Coronary artery (tissue), 2 donors: ENCODE measurements around the gene VWA3B.

Source experiments
- DNase-seq: peaks from one replicate; pipeline ENCODE4 v3.0.0-alpha.2; 2017; ENCODE audit warnings: low spot score
- H3K27ac ChIP-seq, 2 donors: fragments of 200-600 bp; sonication (generic); one replicate each; pipeline ENCODE4 v1.5.1; 2016 to 2019
- H3K4me3 ChIP-seq: fragments of 200-600 bp; sonication (generic); 2 replicates; pipeline ENCODE4 v1.5.1; 2016; ENCODE audit warnings: mild to moderate bottlenecking, moderate library complexity
- CTCF ChIP-seq: fragments of 200-600 bp; sonication (generic); IDR thresholded peaks from one replicate; pipeline ENCODE4 v1.5.1; 2019; ENCODE audit warnings: antibody characterized with exemption

The VWA3B gene

GRCh38 chr2:98161186-98161585 is 74.2 kb downstream of the VWA3B start:
- peak overlapping the region; percentile 83 to 93 for H3K27ac ChIP-seq
- no peak for DNase-seq
- no peak for TF ChIP-seq CTCF
- H3K4me3 ChIP-seq, result no peak overlapping the region

- Histone ChIP-seq H3K4me3 (no peak overlapping the region), H3K27ac (no peak overlapping the region)
- no peak for DNase-seq
- no peak for TF ChIP-seq CTCF
These were observed 77.3 kb downstream of the VWA3B start for GRCh38 chr2:98164256-98164655.

- H3K4me3 ChIP-seq, result no peak overlapping the region
- no peak overlapping the region for H3K27ac ChIP-seq
- no peak for DNase-seq
- TF ChIP-seq CTCF, result no peak
These were observed 78.6 kb downstream of the VWA3B start for GRCh38 chr2:98165516-98166071.

- Histone ChIP-seq H3K4me3 (no peak overlapping the region), H3K27ac (peak overlapping the region in 1 of 2 donors; percentile 16)
- TF ChIP-seq CTCF, result no peak
- no peak for DNase-seq
These were observed 80.9 kb downstream of the VWA3B start for GRCh38 chr2:98167916-98168315.

DNA sequence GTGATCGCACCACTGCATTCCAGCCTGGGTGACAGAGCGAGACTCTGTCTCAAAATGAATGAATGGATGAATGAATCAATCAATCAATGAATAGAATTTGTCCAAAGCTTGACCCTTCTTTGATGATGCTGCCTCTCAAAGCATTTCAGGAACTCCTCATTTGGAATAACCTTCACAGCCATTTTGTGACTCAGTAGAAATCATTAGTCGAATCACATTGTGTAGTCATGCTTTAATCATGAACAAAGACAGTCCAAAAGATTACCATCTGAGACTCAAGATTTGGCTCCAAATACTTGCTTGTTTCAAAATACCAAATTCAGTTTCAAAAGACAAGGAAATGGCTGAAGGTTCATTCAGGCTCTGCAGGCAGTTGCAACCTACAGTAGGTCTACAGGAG is 83.1 kb downstream of the VWA3B start:
- Histone ChIP-seq H3K4me3 (no peak overlapping the region), H3K27ac (no peak overlapping the region)
- TF ChIP-seq CTCF, result no peak
- no peak for DNase-seq

DNA sequence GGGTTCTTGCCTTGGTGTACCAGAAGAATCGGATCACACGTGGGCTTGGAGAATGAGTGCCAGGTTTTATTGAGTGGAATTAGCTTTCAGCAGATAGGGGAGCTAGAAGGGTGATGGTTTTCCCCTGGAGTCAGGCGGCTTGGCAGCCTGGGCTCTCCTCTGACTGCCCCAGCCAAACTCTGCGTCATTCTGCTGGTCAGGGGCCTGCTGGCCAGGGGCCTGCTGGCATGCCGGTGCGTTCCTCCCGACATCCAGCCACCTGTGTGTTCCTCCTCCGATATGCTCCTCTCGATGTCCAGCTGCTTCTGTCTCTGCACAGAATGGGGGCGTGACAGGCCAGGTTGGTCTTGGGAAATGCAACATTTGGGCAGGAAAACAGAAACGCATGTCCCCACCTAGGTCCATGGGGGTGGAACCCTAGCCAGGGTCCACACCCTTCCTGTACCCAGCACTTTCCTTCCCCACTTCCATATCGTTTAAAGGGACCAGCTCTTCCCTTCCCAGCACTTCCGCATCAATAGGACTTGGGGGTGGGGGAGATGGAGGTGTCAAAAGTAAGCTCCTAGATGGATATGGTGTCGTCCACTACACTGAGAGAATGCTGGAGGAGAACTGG is 85.3 kb downstream of the VWA3B start:
- DNase-seq, result no peak
- Histone ChIP-seq H3K27ac (no peak overlapping the region), H3K4me3 (no peak overlapping the region)
- no peak for TF ChIP-seq CTCF

DNA sequence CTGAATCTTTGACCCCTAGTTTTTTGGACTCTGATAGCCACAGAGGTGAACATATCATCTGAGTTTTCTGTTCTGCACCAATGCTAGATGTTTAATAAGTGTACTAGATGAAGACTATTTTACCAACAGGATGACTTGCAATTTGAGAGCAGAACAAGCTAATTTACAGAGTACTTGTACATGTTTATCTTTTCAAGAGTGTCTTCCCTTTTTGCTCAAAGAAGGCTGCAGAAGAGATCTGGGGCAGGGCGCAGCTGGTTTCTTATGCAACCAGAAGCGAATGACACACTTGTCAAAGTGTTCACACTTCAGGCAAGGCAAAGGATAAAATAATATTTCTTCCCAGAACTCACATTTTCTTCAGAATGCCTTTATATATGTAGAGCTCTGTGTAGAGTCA is 86.0 kb downstream of the VWA3B start:
- H3K4me3 ChIP-seq, result no peak overlapping the region
- no peak overlapping the region for H3K27ac ChIP-seq
- no peak for TF ChIP-seq CTCF
- no peak for DNase-seq
